ENCODE results near the gene BMPER.

DNA sequence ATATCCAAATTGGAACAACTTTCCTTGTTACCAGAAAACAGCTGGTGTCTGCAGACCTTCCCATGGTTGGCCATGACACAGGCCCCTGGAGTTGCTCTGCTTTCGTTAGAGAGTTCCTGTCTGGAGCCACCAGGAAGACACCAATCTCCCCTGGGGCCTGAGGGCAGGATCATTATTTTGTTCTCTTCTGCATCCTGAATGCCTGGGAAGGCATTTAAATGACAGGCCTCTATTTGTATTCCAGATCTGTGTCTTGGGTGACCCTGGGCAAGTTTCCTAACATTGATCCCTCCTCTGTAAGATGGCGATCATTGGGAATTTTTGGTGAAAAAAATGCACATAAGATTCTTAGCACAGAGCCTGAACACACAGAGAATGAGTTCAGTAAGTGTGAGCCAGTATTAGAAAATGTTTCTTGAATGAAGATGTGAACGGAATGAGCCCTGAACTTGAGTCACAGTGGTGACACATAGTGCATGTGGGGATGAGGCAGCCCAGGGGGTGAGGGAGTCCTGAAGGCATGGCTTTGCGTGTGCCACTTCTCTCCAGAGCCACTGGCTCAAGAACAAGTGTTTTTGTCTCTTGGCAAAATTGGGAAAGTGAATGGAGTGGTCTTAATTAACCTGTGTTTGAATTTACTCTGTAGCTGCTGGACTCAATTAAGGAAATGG lies 28.4 kb downstream of the BMPER start:
- TF ChIP-seq POLR2AphosphoS5 (IDR thresholded peaks at IDR 0.05; ENCODE audit: low read depth, low read length) (peak; percentile 40; the same call in 1 of the 2 replicates), TEAD4 (IDR thresholded peaks at IDR 0.05; ENCODE audit: borderline replicate concordance, insufficient read depth) (peak; percentile 55; the same call in 1 of the 2 replicates), REST (IDR thresholded peaks at IDR 0.05; ENCODE audit: low read depth, low read length) (no peak), NRF1 (IDR thresholded peaks at IDR 0.05; ENCODE audit: low read depth, low read length) (no peak), FOSL2 (IDR thresholded peaks at IDR 0.05; ENCODE audit: borderline replicate concordance, low read depth) (peak; percentile 96)
- TF ChIP-seq, protein P1, sequence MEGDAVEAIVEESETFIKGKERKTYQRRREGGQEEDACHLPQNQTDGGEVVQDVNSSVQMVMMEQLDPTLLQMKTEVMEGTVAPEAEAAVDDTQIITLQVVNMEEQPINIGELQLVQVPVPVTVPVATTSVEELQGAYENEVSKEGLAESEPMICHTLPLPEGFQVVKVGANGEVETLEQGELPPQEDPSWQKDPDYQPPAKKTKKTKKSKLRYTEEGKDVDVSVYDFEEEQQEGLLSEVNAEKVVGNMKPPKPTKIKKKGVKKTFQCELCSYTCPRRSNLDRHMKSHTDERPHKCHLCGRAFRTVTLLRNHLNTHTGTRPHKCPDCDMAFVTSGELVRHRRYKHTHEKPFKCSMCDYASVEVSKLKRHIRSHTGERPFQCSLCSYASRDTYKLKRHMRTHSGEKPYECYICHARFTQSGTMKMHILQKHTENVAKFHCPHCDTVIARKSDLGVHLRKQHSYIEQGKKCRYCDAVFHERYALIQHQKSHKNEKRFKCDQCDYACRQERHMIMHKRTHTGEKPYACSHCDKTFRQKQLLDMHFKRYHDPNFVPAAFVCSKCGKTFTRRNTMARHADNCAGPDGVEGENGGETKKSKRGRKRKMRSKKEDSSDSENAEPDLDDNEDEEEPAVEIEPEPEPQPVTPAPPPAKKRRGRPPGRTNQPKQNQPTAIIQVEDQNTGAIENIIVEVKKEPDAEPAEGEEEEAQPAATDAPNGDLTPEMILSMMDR (IDR thresholded peaks at IDR 0.05) = no peak
